Measurements from ENCODE around the gene SHD.

DNA sequence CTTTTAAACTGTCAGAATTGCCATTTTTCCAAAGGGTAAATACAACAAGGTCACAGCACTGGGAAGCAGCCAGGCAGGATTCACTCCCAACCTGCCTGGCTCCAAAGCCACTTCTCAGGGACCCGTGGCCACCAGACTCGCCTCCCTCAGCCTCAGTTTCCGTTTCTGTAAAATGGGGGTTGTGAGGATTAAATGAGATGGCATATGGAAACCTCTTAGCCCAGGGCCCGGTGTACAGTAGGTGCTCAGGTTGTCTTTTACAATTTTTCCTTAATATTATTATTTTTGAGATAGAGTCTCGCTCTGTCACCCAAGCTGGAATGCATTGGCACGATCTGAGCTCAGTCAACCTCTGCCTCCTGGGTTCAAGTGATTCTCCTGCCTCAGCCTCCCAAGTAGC lies 22.0 kb upstream of the SHD start:
- no peak for TF ChIP-seq POLR2A (IDR thresholded peaks at IDR 0.05)
- TF ChIP-seq, protein P1, sequence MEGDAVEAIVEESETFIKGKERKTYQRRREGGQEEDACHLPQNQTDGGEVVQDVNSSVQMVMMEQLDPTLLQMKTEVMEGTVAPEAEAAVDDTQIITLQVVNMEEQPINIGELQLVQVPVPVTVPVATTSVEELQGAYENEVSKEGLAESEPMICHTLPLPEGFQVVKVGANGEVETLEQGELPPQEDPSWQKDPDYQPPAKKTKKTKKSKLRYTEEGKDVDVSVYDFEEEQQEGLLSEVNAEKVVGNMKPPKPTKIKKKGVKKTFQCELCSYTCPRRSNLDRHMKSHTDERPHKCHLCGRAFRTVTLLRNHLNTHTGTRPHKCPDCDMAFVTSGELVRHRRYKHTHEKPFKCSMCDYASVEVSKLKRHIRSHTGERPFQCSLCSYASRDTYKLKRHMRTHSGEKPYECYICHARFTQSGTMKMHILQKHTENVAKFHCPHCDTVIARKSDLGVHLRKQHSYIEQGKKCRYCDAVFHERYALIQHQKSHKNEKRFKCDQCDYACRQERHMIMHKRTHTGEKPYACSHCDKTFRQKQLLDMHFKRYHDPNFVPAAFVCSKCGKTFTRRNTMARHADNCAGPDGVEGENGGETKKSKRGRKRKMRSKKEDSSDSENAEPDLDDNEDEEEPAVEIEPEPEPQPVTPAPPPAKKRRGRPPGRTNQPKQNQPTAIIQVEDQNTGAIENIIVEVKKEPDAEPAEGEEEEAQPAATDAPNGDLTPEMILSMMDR (IDR thresholded peaks at IDR 0.05): no peak

Data from uterus (tissue), 2 donors.